HepG2 (cell line): ENCODE data around the gene PCBP1. TPM values are rescaled to one million over a fixed set of nuclear protein-coding genes. Genes with fewer than 3 reads are reported as not detected.

Source experiments
- CEBPG ChIP-seq: IDR thresholded peaks from 2 replicates; pipeline ENCODE4 v1.6.1; 2016
- GABPA ChIP-seq, 2 experiments: IDR thresholded peaks; 2 replicates each; pipeline ENCODE4 v1.6.1; 2011 to 2016; ENCODE audit warnings: low read depth in 2 of 2, low read length in 1 of 2, missing biosample characterization in 1 of 2, missing genetic modification characterization in 1 of 2
- HNRNPK ChIP-seq: fragments of 200-400 bp; formaldehyde crosslinking; IDR thresholded peaks from 2 replicates; pipeline ENCODE4 v1.6.1; 2018; ENCODE audit warnings: low read length, low read depth, moderate library complexity, mild to moderate bottlenecking; ENCODE audit not compliant: poor library complexity, severe bottlenecking
- HOXA7 ChIP-seq: sonication (generic); formaldehyde crosslinking; IDR thresholded peaks from 2 replicates; pipeline ENCODE4 v1.8.1; 2022; ENCODE audit warnings: mild to moderate bottlenecking, missing genetic modification reagents, moderate library complexity
- KDM2A ChIP-seq: sonication (generic); formaldehyde crosslinking; IDR thresholded peaks from 2 replicates; pipeline ENCODE4 v1.4.0; 2020; ENCODE audit warnings: low read depth, missing genetic modification reagents, borderline replicate concordance
- KMT2A ChIP-seq: sonication (generic); formaldehyde crosslinking; IDR thresholded peaks from 2 replicates; pipeline ENCODE4 v1.4.0; 2020; ENCODE audit warnings: missing genetic modification reagents
- NONO ChIP-seq, 2 experiments: fragments of 450-650 bp in 1 of 2; sonication (generic) in 1 of 2; formaldehyde crosslinking in 1 of 2; IDR thresholded peaks in 1 of 2; conservative IDR thresholded peaks in 1 of 2; 2 replicates each; pipeline versions ENCODE4 v1.6.1 to v1.8.0; 2017 to 2022; ENCODE audit warnings: mild to moderate bottlenecking in 1 of 2, missing genetic modification reagents in 1 of 2, moderate library complexity in 1 of 2
- RBM39 ChIP-seq: fragments of 200-400 bp; formaldehyde crosslinking; IDR thresholded peaks from one replicate; pipeline ENCODE4 v1.6.1; 2018; ENCODE audit warnings: antibody characterized with exemption, mild to moderate bottlenecking, low read depth, low read length; ENCODE audit not compliant: poor library complexity, severe bottlenecking
- ZFP1 ChIP-seq: IDR thresholded peaks from 2 replicates; pipeline ENCODE4 v1.6.1; 2016
- ZKSCAN1 ChIP-seq: fragments of 150-350 bp; IDR thresholded peaks from 2 replicates; pipeline ENCODE4 v1.6.1; 2014; ENCODE audit warnings: low read length
- ZNF235 ChIP-seq: sonication (generic); formaldehyde crosslinking; IDR thresholded peaks from 2 replicates; pipeline ENCODE4 v1.8.1; 2023; ENCODE audit warnings: mild to moderate bottlenecking, missing genetic modification reagents, borderline replicate concordance
- ZNF367 ChIP-seq: sonication (generic); formaldehyde crosslinking; IDR thresholded peaks from 2 replicates; pipeline ENCODE4 v1.4.0; 2020; ENCODE audit warnings: missing genetic modification reagents, borderline replicate concordance
- ZNF564 ChIP-seq: sonication (generic); formaldehyde crosslinking; IDR thresholded peaks from 2 replicates; pipeline ENCODE4 v1.8.1; 2023; ENCODE audit warnings: mild to moderate bottlenecking, missing genetic modification reagents
- ZNF577 ChIP-seq: sonication (generic); formaldehyde crosslinking; IDR thresholded peaks from 2 replicates; pipeline ENCODE4 v1.4.0; 2020; ENCODE audit warnings: mild to moderate bottlenecking, low read depth, missing genetic modification reagents, borderline replicate concordance
- ZNF883 ChIP-seq: sonication (generic); formaldehyde crosslinking; IDR thresholded peaks from 2 replicates; pipeline ENCODE4 v1.5.1; 2020; ENCODE audit warnings: mild to moderate bottlenecking, missing genetic modification reagents; ENCODE audit errors: not compliant biosample characterization
- polyA plus RNA-seq, 8 experiments: library from polyadenylated mRNA; depleted of rRNA in 3 of 8; stranded (reverse) in 7 of 8; unstranded in 1 of 8; fragments of >200 nt; fragmentation: Illumina TruSeq in 4 of 8; extraction: Trizol in 4 of 8; gene quantifications; 2 replicates each; pipeline versions ENCODE4 v1.2.1 to v1.2.3, GENCODE V29; 2011 to 2016; ENCODE audit warnings: low read depth in 4 of 8, missing spikeins in 1 of 8, mixed read lengths in 1 of 8; ENCODE audit not compliant: insufficient read depth in 1 of 8
- total RNA-seq, 5 experiments: library from RNA; depleted of rRNA; stranded (reverse); fragments of >200 nt; fragmentation: Illumina TruSeq; extraction: Trizol; gene quantifications; 2 replicates each; pipeline ENCODE4 v1.2.3, GENCODE V29; 2016; ENCODE audit warnings: low read depth in 1 of 5
- TF ChIP-seq, protein P1 (sequence below): IDR thresholded peaks from 2 replicates; pipeline ENCODE4 v1.6.1; 2016; ENCODE audit warnings: missing compliant biosample characterization, missing genetic modification reagents, borderline replicate concordance
- TF ChIP-seq, protein P2 (sequence below): fragments of 450-650 bp; IDR thresholded peaks from 2 replicates; pipeline ENCODE4 v1.6.1; 2017
- TF ChIP-seq, protein P3 (sequence below): sonication (generic); formaldehyde crosslinking; IDR thresholded peaks from 2 replicates; pipeline ENCODE4 v1.4.0; 2020; ENCODE audit warnings: missing genetic modification reagents, mild to moderate bottlenecking, borderline replicate concordance
- TF ChIP-seq, protein P4 (sequence below): sonication (generic); formaldehyde crosslinking; IDR thresholded peaks from 2 replicates; pipeline ENCODE4 v1.5.1; 2020; ENCODE audit warnings: missing genetic modification reagents, mild to moderate bottlenecking, borderline replicate concordance

PCBP1 gene
- total and polyA plus RNA-seq, 2 of the 13 experiments (the other 11 are each of a cell fraction or from before 2014, with no cell fraction given), result 32.0 to 137 TPM

DNA sequence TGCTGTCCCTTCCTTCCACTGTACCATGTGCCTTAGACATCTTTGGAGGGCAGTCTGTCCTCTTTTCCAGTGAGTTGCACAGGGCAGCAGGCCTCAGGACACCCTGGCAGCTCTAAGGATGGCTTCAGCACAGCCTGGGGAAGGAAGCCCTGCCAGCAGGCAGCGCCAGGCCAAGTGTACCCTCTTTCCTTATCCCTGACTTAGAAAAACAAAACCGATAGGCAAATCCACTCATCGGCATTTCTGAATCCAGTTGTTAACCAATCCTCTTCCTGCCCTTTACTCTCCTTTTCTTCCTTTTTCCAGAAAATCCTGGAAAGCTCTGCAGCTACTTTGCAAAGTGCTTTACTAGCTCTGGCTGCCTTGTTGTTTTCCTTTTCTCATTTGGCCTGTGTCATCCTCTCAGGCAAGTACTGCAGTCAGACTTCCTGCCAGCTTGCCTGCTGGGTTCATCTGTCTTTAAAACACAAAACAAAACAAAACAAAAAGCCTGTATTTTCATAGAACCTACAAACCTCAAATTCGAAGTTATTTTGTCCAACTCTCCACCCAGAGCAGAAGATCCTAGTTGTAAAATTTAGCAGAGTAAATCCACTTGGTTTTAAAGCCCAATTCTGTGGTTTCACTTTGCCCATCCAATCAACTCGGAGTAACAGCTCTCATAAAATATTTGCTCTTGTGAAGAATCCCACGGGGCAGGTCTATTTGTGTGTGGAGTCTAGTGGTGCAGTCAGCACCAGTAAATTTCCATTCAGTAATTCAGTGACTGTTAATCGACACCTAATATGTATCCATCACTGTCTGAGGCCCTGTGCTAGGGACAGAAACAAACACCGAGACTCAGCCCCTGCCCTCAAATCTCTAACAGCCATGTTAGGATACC, 45.2 kb downstream of the PCBP1 start (continued):
- TF ChIP-seq ZNF235, result no peak
- TF ChIP-seq HNRNPK, result no peak
- TF ChIP-seq KDM2A (CRISPR knock-in tag), result peak; percentile 33; the same call in 1 of the 2 replicates
- no peak for TF ChIP-seq HOXA7 (CRISPR knock-in tag)
- TF ChIP-seq, protein P1, sequence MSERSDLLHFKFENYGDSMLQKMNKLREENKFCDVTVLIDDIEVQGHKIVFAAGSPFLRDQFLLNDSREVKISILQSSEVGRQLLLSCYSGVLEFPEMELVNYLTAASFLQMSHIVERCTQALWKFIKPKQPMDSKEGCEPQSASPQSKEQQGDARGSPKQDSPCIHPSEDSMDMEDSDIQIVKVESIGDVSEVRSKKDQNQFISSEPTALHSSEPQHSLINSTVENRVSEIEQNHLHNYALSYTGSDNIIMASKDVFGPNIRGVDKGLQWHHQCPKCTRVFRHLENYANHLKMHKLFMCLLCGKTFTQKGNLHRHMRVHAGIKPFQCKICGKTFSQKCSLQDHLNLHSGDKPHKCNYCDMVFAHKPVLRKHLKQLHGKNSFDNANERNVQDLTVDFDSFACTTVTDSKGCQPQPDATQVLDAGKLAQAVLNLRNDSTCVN (CRISPR knock-in tag), result 0 out of 2 replicates have a peak, but pooled peaks have one; percentile 22
- no peak for TF ChIP-seq ZNF367 (CRISPR knock-in tag)
- TF ChIP-seq ZNF883 (CRISPR knock-in tag), result no peak
- no peak for TF ChIP-seq ZNF577
- TF ChIP-seq ZNF564 (CRISPR knock-in tag), result 0 out of 2 replicates have a peak, but pooled peaks have one; percentile 37
- TF ChIP-seq, protein P2, sequence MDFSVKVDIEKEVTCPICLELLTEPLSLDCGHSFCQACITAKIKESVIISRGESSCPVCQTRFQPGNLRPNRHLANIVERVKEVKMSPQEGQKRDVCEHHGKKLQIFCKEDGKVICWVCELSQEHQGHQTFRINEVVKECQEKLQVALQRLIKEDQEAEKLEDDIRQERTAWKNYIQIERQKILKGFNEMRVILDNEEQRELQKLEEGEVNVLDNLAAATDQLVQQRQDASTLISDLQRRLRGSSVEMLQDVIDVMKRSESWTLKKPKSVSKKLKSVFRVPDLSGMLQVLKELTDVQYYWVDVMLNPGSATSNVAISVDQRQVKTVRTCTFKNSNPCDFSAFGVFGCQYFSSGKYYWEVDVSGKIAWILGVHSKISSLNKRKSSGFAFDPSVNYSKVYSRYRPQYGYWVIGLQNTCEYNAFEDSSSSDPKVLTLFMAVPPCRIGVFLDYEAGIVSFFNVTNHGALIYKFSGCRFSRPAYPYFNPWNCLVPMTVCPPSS, result no peak
- no peak for TF ChIP-seq GABPA (IDR thresholded peaks at IDR 0.05; ENCODE audit: low read depth, low read length)
- TF ChIP-seq GABPA (CRISPR knock-in tag; IDR thresholded peaks at IDR 0.05; ENCODE audit: low read depth), result peak; percentile 61
- no peak; the same call in 1 of the 2 replicates for TF ChIP-seq CEBPG (CRISPR knock-in tag)
- no peak; the same call in 1 of the 2 replicates for TF ChIP-seq KMT2A (CRISPR knock-in tag)
- TF ChIP-seq RBM39, result no peak
- no peak for TF ChIP-seq NONO (IDR thresholded peaks at IDR 0.05)
- TF ChIP-seq NONO (CRISPR knock-in tag; conservative IDR thresholded peaks at IDR 0.05), result 0 out of 2 replicates have a peak, but pooled peaks have one; percentile 39
- TF ChIP-seq, protein P3, sequence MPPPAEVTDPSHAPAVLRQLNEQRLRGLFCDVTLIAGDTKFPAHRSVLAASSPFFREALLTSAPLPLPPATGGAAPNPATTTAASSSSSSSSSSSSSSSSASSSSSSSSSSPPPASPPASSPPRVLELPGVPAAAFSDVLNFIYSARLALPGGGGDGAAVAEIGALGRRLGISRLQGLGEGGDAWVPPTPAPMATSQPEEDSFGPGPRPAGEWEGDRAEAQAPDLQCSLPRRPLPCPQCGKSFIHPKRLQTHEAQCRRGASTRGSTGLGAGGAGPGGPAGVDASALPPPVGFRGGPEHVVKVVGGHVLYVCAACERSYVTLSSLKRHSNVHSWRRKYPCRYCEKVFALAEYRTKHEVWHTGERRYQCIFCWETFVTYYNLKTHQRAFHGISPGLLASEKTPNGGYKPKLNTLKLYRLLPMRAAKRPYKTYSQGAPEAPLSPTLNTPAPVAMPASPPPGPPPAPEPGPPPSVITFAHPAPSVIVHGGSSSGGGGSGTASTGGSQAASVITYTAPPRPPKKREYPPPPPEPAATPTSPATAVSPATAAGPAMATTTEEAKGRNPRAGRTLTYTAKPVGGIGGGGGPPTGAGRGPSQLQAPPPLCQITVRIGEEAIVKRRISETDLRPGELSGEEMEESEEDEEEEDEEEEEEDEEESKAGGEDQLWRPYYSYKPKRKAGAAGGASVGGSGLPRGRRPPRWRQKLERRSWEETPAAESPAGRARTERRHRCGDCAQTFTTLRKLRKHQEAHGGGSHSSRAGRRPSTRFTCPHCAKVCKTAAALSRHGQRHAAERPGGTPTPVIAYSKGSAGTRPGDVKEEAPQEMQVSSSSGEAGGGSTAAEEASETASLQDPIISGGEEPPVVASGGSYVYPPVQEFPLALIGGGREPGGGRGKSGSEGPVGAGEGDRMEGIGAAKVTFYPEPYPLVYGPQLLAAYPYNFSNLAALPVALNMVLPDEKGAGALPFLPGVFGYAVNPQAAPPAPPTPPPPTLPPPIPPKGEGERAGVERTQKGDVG (CRISPR knock-in tag), result no peak
- 0 out of 2 replicates have a peak, but pooled peaks have one; percentile 52 for TF ChIP-seq ZFP1 (CRISPR knock-in tag)
- TF ChIP-seq, protein P4, sequence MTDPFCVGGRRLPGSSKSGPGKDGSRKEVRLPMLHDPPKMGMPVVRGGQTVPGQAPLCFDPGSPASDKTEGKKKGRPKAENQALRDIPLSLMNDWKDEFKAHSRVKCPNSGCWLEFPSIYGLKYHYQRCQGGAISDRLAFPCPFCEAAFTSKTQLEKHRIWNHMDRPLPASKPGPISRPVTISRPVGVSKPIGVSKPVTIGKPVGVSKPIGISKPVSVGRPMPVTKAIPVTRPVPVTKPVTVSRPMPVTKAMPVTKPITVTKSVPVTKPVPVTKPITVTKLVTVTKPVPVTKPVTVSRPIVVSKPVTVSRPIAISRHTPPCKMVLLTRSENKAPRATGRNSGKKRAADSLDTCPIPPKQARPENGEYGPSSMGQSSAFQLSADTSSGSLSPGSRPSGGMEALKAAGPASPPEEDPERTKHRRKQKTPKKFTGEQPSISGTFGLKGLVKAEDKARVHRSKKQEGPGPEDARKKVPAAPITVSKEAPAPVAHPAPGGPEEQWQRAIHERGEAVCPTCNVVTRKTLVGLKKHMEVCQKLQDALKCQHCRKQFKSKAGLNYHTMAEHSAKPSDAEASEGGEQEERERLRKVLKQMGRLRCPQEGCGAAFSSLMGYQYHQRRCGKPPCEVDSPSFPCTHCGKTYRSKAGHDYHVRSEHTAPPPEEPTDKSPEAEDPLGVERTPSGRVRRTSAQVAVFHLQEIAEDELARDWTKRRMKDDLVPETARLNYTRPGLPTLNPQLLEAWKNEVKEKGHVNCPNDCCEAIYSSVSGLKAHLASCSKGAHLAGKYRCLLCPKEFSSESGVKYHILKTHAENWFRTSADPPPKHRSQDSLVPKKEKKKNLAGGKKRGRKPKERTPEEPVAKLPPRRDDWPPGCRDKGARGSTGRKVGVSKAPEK (CRISPR knock-in tag), result no peak
- TF ChIP-seq ZKSCAN1, result no peak
